Neural crest cell (in vitro differentiated cells): ENCODE results near the gene HCCS. TPM values are rescaled to one million over a fixed set of nuclear protein-coding genes. Genes with fewer than 3 reads are reported as not detected.

Experiments used
- DNase-seq: peaks from one replicate; pipeline ENCODE4 v3.0.0; 2021; ENCODE audit warnings: low read depth, mixed read lengths, low spot score
- H3K27ac Mint-ChIP-seq: one replicate; pipeline ENCODE4 v1.8.0; 2021; ENCODE audit warnings: mild to moderate bottlenecking, mixed read lengths; ENCODE audit not compliant: unreplicated experiment
- H3K27me3 Mint-ChIP-seq: 2 replicates; pipeline ENCODE4 v1.8.0; 2021; ENCODE audit warnings: low read depth, mild to moderate bottlenecking, mixed read lengths
- H3K36me3 Mint-ChIP-seq: 2 replicates; pipeline ENCODE4 v1.8.0; 2021; ENCODE audit warnings: low read depth, mild to moderate bottlenecking, mixed read lengths
- H3K4me1 Mint-ChIP-seq: 2 replicates; pipeline ENCODE4 v1.8.0; 2021; ENCODE audit warnings: mixed read lengths
- H3K4me3 Mint-ChIP-seq: one replicate; pipeline ENCODE4 v1.8.0; 2021; ENCODE audit warnings: mild to moderate bottlenecking, mixed read lengths
- H3K9me3 Mint-ChIP-seq: 2 replicates; pipeline ENCODE4 v1.8.0; 2021; ENCODE audit warnings: mixed read lengths
- CTCF ChIP-seq: fragments of 200-600 bp; sonication (generic); conservative IDR thresholded peaks from 2 replicates; pipeline ENCODE4 v1.5.0; 2021; ENCODE audit warnings: antibody characterized with exemption, mild to moderate bottlenecking
- total RNA-seq: library from RNA; stranded (reverse); gene quantifications from 2 replicates; pipeline ENCODE4 v1.2.1, GENCODE V29; 2021

HCCS gene
- total RNA-seq, 1 donor from 2014 or later = 20.9 TPM

- DNase-seq = no peak
- H3K36me3 Mint-ChIP-seq = peaks cover 4% of the 10 kb centered on the region
- TF ChIP-seq CTCF = no peak
- no peak overlapping the region for H3K27ac Mint-ChIP-seq
- H3K4me1 Mint-ChIP-seq = no peaks in the 10 kb centered on the region
- H3K9me3 Mint-ChIP-seq = peaks cover 2% of the 10 kb centered on the region
- no peak overlapping the region for H3K4me3 Mint-ChIP-seq
- H3K27me3 Mint-ChIP-seq = no peaks in the 10 kb centered on the region
Measured at GRCh38 chrX:11080741-11081305, 30.3 kb upstream of the HCCS start.

- no peaks in the 10 kb centered on the region for H3K27me3 Mint-ChIP-seq
- H3K4me3 Mint-ChIP-seq = no peak overlapping the region
- DNase-seq = no peak
- TF ChIP-seq CTCF = no peak
- peaks cover 2% of the 10 kb centered on the region for H3K36me3 Mint-ChIP-seq
- no peak overlapping the region for H3K27ac Mint-ChIP-seq
- no peaks in the 10 kb centered on the region for H3K9me3 Mint-ChIP-seq
- no peaks in the 10 kb centered on the region for H3K4me1 Mint-ChIP-seq
Measured at GRCh38 chrX:11081511-11081910, 29.6 kb upstream of the HCCS start.

- Mint-ChIP-seq H3K9me3 (peaks cover 5% of the 10 kb centered on the region), H3K4me3 (no peak overlapping the region)
Measured at GRCh38 chrX:11085305-11085704, 25.8 kb upstream of the HCCS start.

DNA sequence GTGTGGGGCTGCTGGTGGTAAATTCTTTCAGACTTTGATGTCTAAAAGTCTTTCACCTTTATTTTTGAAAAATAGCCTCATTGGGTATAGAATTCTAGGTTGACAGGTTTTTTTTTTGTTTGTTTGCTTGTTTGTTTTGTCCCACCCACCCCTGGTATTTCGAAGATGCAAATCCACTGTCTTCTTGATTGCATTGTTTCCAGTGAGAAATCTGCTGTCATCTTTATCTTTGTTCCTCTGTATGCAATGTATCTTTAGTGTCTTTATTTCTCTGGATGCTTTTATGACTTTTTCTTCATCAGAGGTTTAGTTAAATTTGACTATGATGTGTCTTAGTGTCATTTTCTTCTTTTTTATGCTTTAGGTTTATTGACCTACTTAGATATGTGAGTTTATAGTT, 21.3 kb upstream of the HCCS start:
- H3K27ac Mint-ChIP-seq = no peak overlapping the region
- peaks cover 14% of the 10 kb centered on the region for H3K9me3 Mint-ChIP-seq
- H3K36me3 Mint-ChIP-seq = peaks cover 17% of the 10 kb centered on the region
- no peak for DNase-seq
- no peak for TF ChIP-seq CTCF
- H3K4me3 Mint-ChIP-seq = no peak overlapping the region
- no peaks in the 10 kb centered on the region for H3K4me1 Mint-ChIP-seq
- no peaks in the 10 kb centered on the region for H3K27me3 Mint-ChIP-seq

More at GRCh38 chrX:11085305-11085704, 25.8 kb upstream of the HCCS start:
- Mint-ChIP-seq H3K27me3 (no peaks in the 10 kb centered on the region), H3K4me1 (no peaks in the 10 kb centered on the region), H3K27ac (no peak overlapping the region), H3K36me3 (peaks cover 7% of the 10 kb centered on the region)
- TF ChIP-seq CTCF = no peak
- no peak for DNase-seq

DNA sequence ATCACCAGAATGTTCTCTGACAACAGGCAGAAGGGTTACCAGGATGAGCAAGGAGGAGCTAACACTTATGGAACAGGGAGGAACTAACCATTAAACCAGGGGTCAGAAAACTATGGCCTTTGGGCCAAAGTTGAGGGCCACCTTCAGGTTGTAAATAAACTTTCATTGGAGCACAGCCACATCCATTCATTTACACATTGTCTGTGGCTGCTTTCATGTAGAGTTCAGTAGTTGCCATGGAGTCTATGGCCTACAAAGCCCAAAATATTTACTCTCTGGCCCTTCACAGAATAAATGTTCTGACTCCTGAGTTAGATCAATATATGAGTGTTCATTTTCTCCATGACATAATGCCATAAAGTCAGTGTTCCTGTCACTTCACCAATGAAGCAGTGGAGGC, 13.2 kb upstream of the HCCS start:
- Mint-ChIP-seq H3K36me3 (no peaks in the 10 kb centered on the region), H3K4me1 (peaks cover 6% of the 10 kb centered on the region), H3K27me3 (no peaks in the 10 kb centered on the region), H3K9me3 (peaks cover 3% of the 10 kb centered on the region), H3K4me3 (no peak overlapping the region), H3K27ac (no peak overlapping the region)
- TF ChIP-seq CTCF = no peak
- no peak for DNase-seq

DNA sequence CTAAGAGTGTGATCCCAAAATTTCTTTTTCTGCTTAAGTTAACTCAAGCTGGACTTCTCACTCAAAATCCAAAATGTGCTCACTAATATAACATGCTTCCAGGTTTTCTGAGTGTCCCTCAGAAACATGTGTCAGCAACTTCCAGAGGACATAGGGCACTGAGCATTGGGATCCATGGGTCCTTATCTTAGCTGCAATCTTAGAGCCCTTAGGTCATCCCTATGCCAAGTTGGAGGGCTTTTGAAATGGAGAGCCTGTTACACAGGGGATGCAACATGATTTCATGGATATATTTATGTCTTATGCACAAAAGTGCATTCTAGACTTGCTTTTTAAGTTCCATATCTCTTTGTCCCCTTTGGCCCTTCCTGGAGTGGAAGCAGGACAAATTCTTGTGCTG, 11.7 kb upstream of the HCCS start:
- no peak for DNase-seq
- no peaks in the 10 kb centered on the region for H3K36me3 Mint-ChIP-seq
- H3K27me3 Mint-ChIP-seq = no peaks in the 10 kb centered on the region
- no peak overlapping the region for H3K4me3 Mint-ChIP-seq
- peaks cover 3% of the 10 kb centered on the region for H3K9me3 Mint-ChIP-seq
- TF ChIP-seq CTCF = no peak
- H3K4me1 Mint-ChIP-seq = peaks cover 6% of the 10 kb centered on the region
- H3K27ac Mint-ChIP-seq = no peak overlapping the region
